ENCODE results near the gene LUZP1. TPM values are rescaled to one million over a fixed set of nuclear protein-coding genes. Genes with fewer than 3 reads are reported as not detected.

The LUZP1 gene
- total RNA-seq, 8 experiments from 2014 or later = 11.7 to 31.1 (median 17.7) TPM

GRCh38 chr1:23101101-23101827 lies 67.4 kb downstream of the LUZP1 start:
- Histone ChIP-seq H3K27ac (no peak overlapping the region), H3K4me3 (no peak overlapping the region), H3K4me1 (replicated peaks in 1 of 2) (peaks cover 16 to 18% of the 10 kb centered on the region in 2 donors)
- ATAC-seq (replicated peaks in 6 of 8) = no peak
- in situ Hi-C loops (cut with MboI; ENCODE audit: low pct_unique_long_range_greater_than_20kb in 2 of 9, low sequenced_read_pairs in 9 of 9, unreplicated experiment in 9 of 9) = no loop called here
- WGBS, 10 experiments = 60 to 90% (median 86%) methylated on average over 1 to 3 of the region's 3 CpGs

DNA sequence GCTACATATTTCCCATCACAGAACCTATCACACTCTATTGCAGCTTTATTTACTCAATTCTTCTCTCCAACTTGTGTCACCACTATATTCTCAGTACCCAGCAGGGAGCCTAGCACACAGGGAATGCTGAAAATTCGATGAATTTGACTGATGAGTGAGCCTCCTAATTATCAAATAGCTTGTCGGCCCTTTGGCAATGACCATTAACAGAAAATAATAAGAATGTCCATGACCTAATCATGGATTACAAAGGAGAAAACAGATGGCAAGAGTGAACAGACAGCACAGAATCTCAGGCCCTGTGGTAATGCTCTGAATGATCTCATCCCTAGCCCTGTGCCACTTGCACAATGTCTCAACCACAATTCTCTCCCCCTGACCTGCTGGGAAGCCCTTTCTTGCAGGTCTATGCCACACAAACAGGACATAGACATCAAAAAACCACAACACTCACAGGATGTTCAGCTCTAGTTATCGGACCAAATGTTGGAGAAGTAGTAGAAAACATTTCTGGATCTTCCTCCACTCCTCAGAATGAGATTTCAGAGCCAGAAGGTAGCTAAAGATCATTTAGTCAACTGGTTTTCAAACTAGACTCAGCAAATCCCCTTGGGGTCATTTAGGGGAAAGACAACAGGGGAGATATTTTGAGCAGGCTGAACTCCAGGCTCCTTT lies 68.4 kb downstream of the LUZP1 start:
- 0 to 60% (median 39%) methylated on average over 1 to 3 of the region's 3 CpGs; no CpG with 5 or more reads in 1 of the 10 experiments for WGBS, 10 experiments
- H3K27ac ChIP-seq = peak overlapping the region; percentile 29 to 58
- H3K4me3 ChIP-seq = no peak overlapping the region
- H3K4me1 ChIP-seq (replicated peaks in 1 of 2) = peaks cover 16 to 18% of the 10 kb centered on the region in 2 donors
- peak; percentile 18 to 98 (median 94) for ATAC-seq (replicated peaks in 6 of 8)
- in situ Hi-C loops (cut with MboI; ENCODE audit: low pct_unique_long_range_greater_than_20kb in 2 of 9, low sequenced_read_pairs in 9 of 9, unreplicated experiment in 9 of 9) = no loop called here

DNA sequence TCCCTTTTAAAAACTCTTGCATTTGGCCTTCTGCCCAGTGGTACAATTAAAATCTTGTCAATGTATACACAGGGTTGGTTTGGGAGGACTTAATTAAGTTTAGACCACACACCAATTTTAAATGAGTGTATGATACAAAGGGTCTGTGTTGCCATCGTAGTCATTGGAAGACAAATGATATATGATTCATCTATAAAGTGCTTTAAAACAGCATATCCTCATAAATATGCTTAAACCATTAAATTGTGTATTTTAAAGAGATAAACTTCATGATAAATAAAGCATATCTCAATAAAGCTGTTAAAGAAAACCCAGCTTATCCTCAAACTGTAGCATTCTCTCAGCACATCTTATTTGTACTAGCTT lies 69.5 kb downstream of the LUZP1 start:
- WGBS, 10 experiments = 59 to 100% (median 80%) methylated on average over 1 of the region's 1 CpG; no CpG with 5 or more reads in 1 of the 10 experiments
- no peak for ATAC-seq (replicated peaks in 6 of 8)
- Histone ChIP-seq H3K4me1 (replicated peaks in 1 of 2) (peaks cover 16 to 18% of the 10 kb centered on the region in 2 donors), H3K4me3 (no peak overlapping the region), H3K27ac (no peak overlapping the region)
- in situ Hi-C loops (cut with MboI; ENCODE audit: low pct_unique_long_range_greater_than_20kb in 2 of 9, low sequenced_read_pairs in 9 of 9, unreplicated experiment in 9 of 9) = loop anchor here in 4 of 9 experiments (5.0 to 25.0 kb wide), 3 partner anchors 83 to 88 kb away; no protein-coding TSS in a partner anchor

DNA sequence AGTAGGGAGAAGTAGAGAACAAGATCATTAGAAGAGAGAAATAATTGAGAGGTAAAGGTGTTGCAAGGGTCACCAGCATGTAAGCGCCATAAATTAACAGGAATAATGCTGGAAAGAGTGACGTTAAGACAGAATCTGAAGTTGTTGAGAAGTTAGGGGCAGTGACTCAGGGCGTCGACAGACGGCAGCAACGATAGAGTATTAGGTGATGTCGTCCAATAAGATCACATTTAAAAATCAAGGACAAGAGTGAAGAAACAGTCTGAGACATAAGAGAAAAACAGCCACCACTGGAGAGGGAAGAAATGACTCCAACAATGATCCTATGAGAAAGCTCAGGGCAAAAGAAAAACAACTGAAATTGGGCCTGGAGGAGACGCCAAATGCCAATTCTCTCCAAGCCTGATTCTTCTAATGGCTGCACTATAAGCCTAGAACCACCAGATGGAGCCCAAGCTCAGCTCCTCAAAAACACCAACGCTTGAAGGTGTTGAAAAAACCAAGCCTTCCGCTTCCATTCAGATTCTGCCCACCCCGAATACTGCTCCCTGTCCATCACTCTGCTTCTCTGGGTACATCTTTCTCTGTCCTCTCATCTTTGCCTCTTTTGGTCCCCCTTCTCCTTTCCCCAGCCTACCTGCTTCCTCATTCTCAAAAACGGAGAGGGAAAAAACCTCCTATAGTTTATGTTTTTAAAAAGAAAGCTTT lies 70.0 kb downstream of the LUZP1 start:
- ATAC-seq (replicated peaks in 6 of 8) = peak; percentile 29 to 72 (median 54)
- peaks cover 16 to 18% of the 10 kb centered on the region in 2 donors for H3K4me1 ChIP-seq (replicated peaks in 1 of 2)
- in situ Hi-C loops (cut with MboI; ENCODE audit: low pct_unique_long_range_greater_than_20kb in 2 of 9, low sequenced_read_pairs in 9 of 9, unreplicated experiment in 9 of 9) = loop anchor here in 4 of 9 experiments (5.0 to 25.0 kb wide), 3 partner anchors 84 to 89 kb away; no protein-coding TSS in a partner anchor
- no peak overlapping the region for H3K27ac ChIP-seq
- WGBS, 10 experiments = 29 to 80% (median 53%) methylated on average over 7 to 12 of the region's 12 CpGs
- no peak overlapping the region for H3K4me3 ChIP-seq

DNA sequence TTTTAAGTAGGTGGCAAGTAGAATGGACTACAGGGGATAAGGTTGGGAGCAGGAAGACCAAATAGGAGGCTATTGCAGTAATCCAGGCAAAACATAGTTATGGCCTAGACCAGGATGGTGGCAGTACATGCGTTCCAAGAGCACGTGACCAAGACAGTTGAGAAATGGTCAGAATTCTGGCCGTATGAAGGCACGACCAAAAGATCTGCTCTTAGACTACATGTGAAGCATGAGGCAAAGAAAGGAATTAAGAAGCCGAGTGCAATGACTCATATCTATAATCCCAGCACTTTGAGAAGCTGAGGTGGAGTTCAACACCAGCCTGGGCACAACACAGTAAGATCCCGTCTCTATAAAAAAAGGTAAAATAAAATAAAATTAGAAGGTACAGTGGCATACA lies 71.3 kb downstream of the LUZP1 start:
- ATAC-seq (replicated peaks in 6 of 8) = no peak
- Histone ChIP-seq H3K4me1 (replicated peaks in 1 of 2) (peaks cover 16 to 18% of the 10 kb centered on the region in 2 donors), H3K4me3 (no peak overlapping the region), H3K27ac (no peak overlapping the region)
- WGBS, 10 experiments = 54 to 100% (median 96%) methylated on average over 1 to 6 of the region's 6 CpGs; no CpG with 5 or more reads in 1 of the 10 experiments
- in situ Hi-C loops (cut with MboI; ENCODE audit: low pct_unique_long_range_greater_than_20kb in 2 of 9, low sequenced_read_pairs in 9 of 9, unreplicated experiment in 9 of 9) = loop anchor here in 4 of 9 experiments (5.0 to 25.0 kb wide), 3 partner anchors 85 to 90 kb away; no protein-coding TSS in a partner anchor

DNA sequence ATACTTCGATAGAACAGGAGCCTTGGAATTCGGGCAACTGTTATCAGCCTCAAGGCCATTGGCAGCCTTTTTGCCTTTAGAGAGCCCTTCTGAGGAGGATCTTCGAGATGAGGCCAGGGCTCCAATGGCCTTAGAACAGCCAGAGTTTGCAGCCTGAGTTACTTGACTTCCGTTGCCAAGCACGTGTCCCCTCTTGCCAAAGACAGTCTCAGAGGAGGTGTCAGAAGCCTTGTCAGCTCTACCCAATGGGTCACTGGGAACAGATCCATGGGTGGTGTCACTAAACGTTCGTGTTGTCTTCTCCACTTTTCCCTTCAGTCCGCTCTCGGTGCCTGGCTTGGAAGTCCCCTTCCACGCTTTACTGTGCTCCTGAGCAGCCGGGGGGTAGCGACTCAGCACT lies 76.2 kb downstream of the LUZP1 start:
- Histone ChIP-seq H3K27ac (no peak overlapping the region), H3K4me1 (replicated peaks in 1 of 2) (peaks cover 6 to 7% of the 10 kb centered on the region in 2 donors), H3K4me3 (no peak overlapping the region)
- 44 to 100% (median 83%) methylated on average over 1 to 11 of the region's 12 CpGs; no CpG with 5 or more reads in 1 of the 10 experiments for WGBS, 10 experiments
- in situ Hi-C loops (cut with MboI; ENCODE audit: low pct_unique_long_range_greater_than_20kb in 2 of 9, low sequenced_read_pairs in 9 of 9, unreplicated experiment in 9 of 9) = loop anchor here in 3 of 9 experiments (10.0 to 25.0 kb wide), 2 partner anchors 92 to 95 kb away; no protein-coding TSS in a partner anchor
- no peak for ATAC-seq (replicated peaks in 6 of 8)

GRCh38 chr1:23091545-23091944 lies 77.1 kb downstream of the LUZP1 start:
- WGBS, 10 experiments = 83 to 100% (median 93%) methylated on average over 2 to 6 of the region's 7 CpGs; no CpG with 5 or more reads in 5 of the 10 experiments
- Histone ChIP-seq H3K27ac (peak overlapping the region; percentile 1 to 28), H3K4me3 (no peak overlapping the region), H3K4me1 (replicated peaks in 1 of 2) (peaks cover 6 to 7% of the 10 kb centered on the region in 2 donors)
- in situ Hi-C loops (cut with MboI; ENCODE audit: low pct_unique_long_range_greater_than_20kb in 2 of 9, low sequenced_read_pairs in 9 of 9, unreplicated experiment in 9 of 9) = loop anchor here in 3 of 9 experiments (10.0 to 25.0 kb wide), 2 partner anchors 93 to 96 kb away; no protein-coding TSS in a partner anchor
- peak in 5 of 8 experiments; percentile 88 to 94 (median 90) for ATAC-seq (replicated peaks in 6 of 8)

- no peak for ATAC-seq (replicated peaks in 6 of 8)
- Histone ChIP-seq H3K4me1 (replicated peaks in 1 of 2) (peaks cover 6 to 7% of the 10 kb centered on the region in 2 donors), H3K4me3 (no peak overlapping the region), H3K27ac (no peak overlapping the region)
- in situ Hi-C loops (cut with MboI; ENCODE audit: low pct_unique_long_range_greater_than_20kb in 2 of 9, low sequenced_read_pairs in 9 of 9, unreplicated experiment in 9 of 9) = loop anchor here in 3 of 9 experiments (10.0 to 25.0 kb wide), 2 partner anchors 95 to 97 kb away; no protein-coding TSS in a partner anchor
- WGBS, 10 experiments = 86 to 100% (median 100%) methylated on average over 1 of the region's 1 CpG; no CpG with 5 or more reads in 2 of the 10 experiments
Observed at GRCh38 chr1:23090056-23090455, 78.6 kb downstream of the LUZP1 start.

DNA sequence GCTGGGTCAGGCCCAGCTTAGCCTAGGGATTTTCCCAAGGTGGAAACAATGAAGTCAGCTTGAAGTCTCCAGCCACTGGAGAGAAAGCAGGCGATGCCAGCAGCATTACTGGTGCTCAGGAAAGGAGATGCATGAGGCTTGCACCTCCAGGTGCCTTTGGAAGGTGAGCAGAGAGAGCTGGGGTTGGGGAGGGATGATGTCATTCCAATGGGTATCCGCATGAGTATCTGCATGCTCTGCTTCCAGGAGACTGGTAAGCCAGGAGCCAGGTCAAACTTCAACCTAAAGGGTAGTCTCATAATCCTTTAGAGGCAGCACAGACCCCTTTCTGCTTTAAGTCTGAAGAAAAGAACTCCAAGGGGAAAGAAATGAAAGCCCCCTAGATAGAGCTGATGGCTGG lies 80.6 kb downstream of the LUZP1 start:
- H3K4me1 ChIP-seq (replicated peaks in 1 of 2) = peaks cover 6 to 7% of the 10 kb centered on the region in 2 donors
- in situ Hi-C loops (cut with MboI; ENCODE audit: low pct_unique_long_range_greater_than_20kb in 2 of 9, low sequenced_read_pairs in 9 of 9, unreplicated experiment in 9 of 9) = loop anchor here in 1 of 9 experiments (25.0 kb wide), 1 partner anchor 99 kb away; no protein-coding TSS in a partner anchor
- WGBS, 10 experiments = 60 to 100% (median 95%) methylated on average over 1 to 2 of the region's 2 CpGs; no CpG with 5 or more reads in 5 of the 10 experiments
- ATAC-seq (replicated peaks in 6 of 8) = no peak
- no peak overlapping the region for H3K27ac ChIP-seq
- H3K4me3 ChIP-seq = no peak overlapping the region

DNA sequence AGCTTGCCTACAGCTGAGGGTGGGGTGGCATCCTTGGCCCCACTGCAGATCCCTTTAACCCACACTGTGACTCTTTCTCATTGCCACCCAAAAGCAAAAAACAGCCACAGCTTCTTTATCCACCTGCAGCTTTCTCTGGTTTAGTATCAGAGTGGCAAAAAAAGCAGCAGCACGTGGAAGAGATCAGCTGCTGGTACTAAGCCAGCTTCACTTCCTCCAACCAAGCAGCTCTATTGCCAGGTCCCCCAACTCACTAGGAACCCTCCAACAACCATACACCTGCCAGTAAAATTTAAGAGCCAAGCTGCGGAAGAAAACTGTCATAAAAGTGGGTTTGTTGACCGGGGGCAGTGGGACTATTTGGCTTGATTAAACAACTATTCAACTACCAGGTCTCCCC lies 83.0 kb downstream of the LUZP1 start:
- in situ Hi-C loops (cut with MboI; ENCODE audit: low pct_unique_long_range_greater_than_20kb in 2 of 9, low sequenced_read_pairs in 9 of 9, unreplicated experiment in 9 of 9) = loop anchor here in 1 of 9 experiments (25.0 kb wide), 1 partner anchor 102 kb away; no protein-coding TSS in a partner anchor
- Histone ChIP-seq H3K27ac (no peak overlapping the region), H3K4me1 (replicated peaks in 1 of 2) (no peaks in the 10 kb centered on the region), H3K4me3 (no peak overlapping the region)
- ATAC-seq (replicated peaks in 6 of 8) = no peak
- 67 to 100% (median 87%) methylated on average over 1 to 3 of the region's 3 CpGs; no CpG with 5 or more reads in 2 of the 10 experiments for WGBS, 10 experiments

DNA sequence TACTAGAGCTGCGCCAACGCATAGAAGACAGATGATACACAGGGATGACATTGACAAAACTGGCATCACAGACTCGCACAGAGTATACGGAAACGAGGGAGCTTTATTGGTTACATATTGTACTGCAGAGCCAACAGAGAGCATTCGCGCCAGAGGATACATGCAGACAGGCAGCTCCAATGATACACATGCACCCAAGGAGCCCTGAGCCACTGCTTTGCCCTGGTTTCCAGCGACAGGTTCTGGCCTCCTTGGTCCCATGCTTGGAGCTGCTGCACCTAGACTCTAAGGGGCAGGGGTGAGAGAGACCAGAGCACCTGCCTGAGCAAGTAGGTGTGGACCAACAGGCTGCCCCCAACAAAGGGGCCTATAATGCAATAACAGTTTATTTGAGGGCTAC lies 83.8 kb downstream of the LUZP1 start:
- peak in 1 of 8 experiments; percentile 12 for ATAC-seq (replicated peaks in 6 of 8)
- in situ Hi-C loops (cut with MboI; ENCODE audit: low pct_unique_long_range_greater_than_20kb in 2 of 9, low sequenced_read_pairs in 9 of 9, unreplicated experiment in 9 of 9) = loop anchor here in 1 of 9 experiments (25.0 kb wide), 1 partner anchor 102 kb away; no protein-coding TSS in a partner anchor
- no peaks in the 10 kb centered on the region for H3K4me1 ChIP-seq (replicated peaks in 1 of 2)
- H3K4me3 ChIP-seq = no peak overlapping the region
- no peak overlapping the region for H3K27ac ChIP-seq
- 80 to 100% (median 95%) methylated on average over 1 to 8 of the region's 8 CpGs for WGBS, 10 experiments

GRCh38 chr1:23083714-23084480 lies 84.8 kb downstream of the LUZP1 start:
- 33 to 100% (median 95%) methylated on average over 1 to 5 of the region's 5 CpGs for WGBS, 10 experiments
- H3K4me3 ChIP-seq = no peak overlapping the region
- H3K27ac ChIP-seq = no peak overlapping the region
- in situ Hi-C loops (cut with MboI; ENCODE audit: low pct_unique_long_range_greater_than_20kb in 2 of 9, low sequenced_read_pairs in 9 of 9, unreplicated experiment in 9 of 9) = loop anchor here in 1 of 9 experiments (25.0 kb wide), 1 partner anchor 103 kb away; no protein-coding TSS in a partner anchor
- ATAC-seq (replicated peaks in 6 of 8) = no peak
- H3K4me1 ChIP-seq (replicated peaks in 1 of 2) = no peaks in the 10 kb centered on the region
